PC-3 (cell line): ENCODE results near the gene TEAD1. TPM values are rescaled to one million over a fixed set of nuclear protein-coding genes. Genes with fewer than 3 reads are reported as not detected.
A peak's percentile ranks its signal among the peaks of the same experiment; 100 is the strongest.

ENCODE experiments used
- ATAC-seq: fragments of 200-7000 bp; cut with Tn5 transposase; 2 replicates; pipeline ENCODE4 v1.9.1; 2020; ENCODE audit warnings: mild to moderate bottlenecking, moderate library complexity
- BruUV-seq: library from RNA; stranded (reverse); fragments of 400-500 nt; replicated peaks from 2 replicates; lab custom pipeline; 2021; lab: Mats Ljungman, UMichigan
- CTCF ChIA-PET: fragments of 300-600 bp; sonication (Branson Sonifier 250); formaldehyde crosslinking; loops from one replicate; lab custom pipeline; 2022; ENCODE audit warnings: antibody characterized with exemption; lab: Charles Lee
- POLR2A ChIA-PET: fragments of 300-600 bp; sonication (Branson Sonifier 250); formaldehyde crosslinking; loops from one replicate; lab custom pipeline; 2022; ENCODE audit warnings: antibody characterized with exemption; ENCODE audit not compliant: unreplicated experiment; lab: Charles Lee
- DNase-seq: peaks from one replicate; pipeline ENCODE4 v3.0.0-alpha.2; 2015
- H2AFZ ChIP-seq: fragments of 300-600 bp; sonication (generic); 2 replicates; pipeline ENCODE4 v1.6.0; 2016; ENCODE audit warnings: antibody characterized with exemption, low read length
- H3F3A ChIP-seq: fragments of 300-600 bp; sonication (generic); one replicate; pipeline ENCODE4 v1.6.0; 2017; ENCODE audit warnings: antibody characterized with exemption, low read length, control low read depth, mild to moderate bottlenecking; ENCODE audit not compliant: unreplicated experiment
- H3K27ac ChIP-seq: fragments of 300-600 bp; sonication (generic); 2 replicates; pipeline ENCODE4 v1.5.1; 2016; ENCODE audit warnings: mild to moderate bottlenecking, low read length
- H3K27me3 ChIP-seq: fragments of 300-600 bp; sonication (generic); 2 replicates; pipeline ENCODE4 v1.6.1; 2016; ENCODE audit warnings: low read length, mixed read lengths
- H3K36me3 ChIP-seq: fragments of 300-600 bp; sonication (generic); 2 replicates; pipeline ENCODE4 v1.6.1; 2016; ENCODE audit warnings: low read depth, mixed run types, low read length, mixed read lengths
- H3K4me1 ChIP-seq: fragments of 300-600 bp; sonication (generic); 2 replicates; pipeline ENCODE4 v1.5.1; 2016; ENCODE audit warnings: low read length; ENCODE audit not compliant: insufficient read depth
- H3K4me2 ChIP-seq: fragments of 300-600 bp; sonication (generic); 2 replicates; pipeline ENCODE4 v1.6.0; 2016; ENCODE audit warnings: low read length
- H3K4me3 ChIP-seq: fragments of 300-600 bp; sonication (generic); 2 replicates; pipeline ENCODE4 v1.5.1; 2016; ENCODE audit warnings: mild to moderate bottlenecking, low read length, mixed read lengths
- H3K79me2 ChIP-seq: fragments of 300-600 bp; sonication (generic); 2 replicates; pipeline ENCODE4 v1.6.1; 2017; ENCODE audit warnings: low read length, mixed read lengths
- H3K9ac ChIP-seq: fragments of 300-600 bp; sonication (generic); 2 replicates; pipeline ENCODE4 v1.6.0; 2016; ENCODE audit warnings: mild to moderate bottlenecking, low read length
- H3K9me2 ChIP-seq: fragments of 300-600 bp; sonication (generic); replicated peaks from 2 replicates; pipeline ENCODE4 v1.6.1; 2016; ENCODE audit warnings: mixed run types, low read length, mixed read lengths
- H3K9me3 ChIP-seq: fragments of 300-600 bp; sonication (generic); 2 replicates; pipeline ENCODE4 v1.6.1; 2016; ENCODE audit warnings: low read length, mixed read lengths
- H4K20me1 ChIP-seq: fragments of 300-600 bp; sonication (generic); 2 replicates; pipeline ENCODE4 v1.6.1; 2016; ENCODE audit warnings: low read length, mixed read lengths
- EZH2 ChIP-seq: fragments of 300-600 bp; sonication (generic); IDR thresholded peaks from one replicate; pipeline ENCODE4 v1.6.1; 2017; ENCODE audit warnings: antibody characterized with exemption, mild to moderate bottlenecking, low read length; ENCODE audit not compliant: unreplicated experiment
- EZH2phosphoT487 ChIP-seq: fragments of 300-600 bp; sonication (generic); IDR thresholded peaks from 2 replicates; pipeline ENCODE4 v1.6.1; 2018; ENCODE audit warnings: mild to moderate bottlenecking, antibody characterized with exemption, low read length, borderline replicate concordance
- intact Hi-C: fragments of 100-400 bp; cut with micrococcal nuclease; formaldehyde crosslinking; loops from 2 replicates; pipeline ENCODE4 v1.9.0; 2023
- total RNA-seq: library from RNA; depleted of rRNA; stranded (reverse); fragments of >200 nt; gene quantifications from 2 replicates; pipeline ENCODE4 v1.2.3, GENCODE V29; 2014
- TF ChIP-seq, protein P1 (sequence below): fragments of 300-600 bp; sonication (generic); conservative IDR thresholded peaks from 2 replicates; pipeline ENCODE4 v1.5.1; 2017; ENCODE audit warnings: antibody characterized with exemption, low read depth, mild to moderate bottlenecking, low read length

The TEAD1 gene
- total RNA-seq, 1 experiment from 2014 or later = 70.2 TPM

GRCh38 chr11:12979928-12980689 lies 305.9 kb downstream of the TEAD1 start:
- ATAC-seq = peak; percentile 65
- peak; percentile 24 for DNase-seq
- POLR2A ChIA-PET = interaction anchor here (0.6 kb wide), 1 partner anchor 298 kb away, joined by 11 read pairs; no protein-coding TSS in a partner anchor
- Histone ChIP-seq H3K9ac (no peak overlapping the region), H3K9me3 (no peaks in the 10 kb centered on the region), H3K36me3 (no peaks in the 10 kb centered on the region), H4K20me1 (no peaks in the 10 kb centered on the region), H3K27ac (no peak overlapping the region), H3K4me3 (no peak overlapping the region), H3K27me3 (no peaks in the 10 kb centered on the region), H3K9me2 (0 out of 2 replicates have a peak, but pooled peaks cover under 1% of the 10 kb centered on the region), H2AFZ (0 out of 2 replicates have a peak overlapping the region, but pooled peaks have one; percentile 48), H3F3A (no peaks in the 10 kb centered on the region), H3K4me1 (peaks cover 5% of the 10 kb centered on the region; the same call in 1 of the 2 replicates), H3K79me2 (no peaks in the 10 kb centered on the region), H3K4me2 (peak overlapping the region; percentile 56; the same call in 1 of the 2 replicates)
- TF ChIP-seq EZH2 (no peak), EZH2phosphoT487 (no peak)
- TF ChIP-seq, protein P1, sequence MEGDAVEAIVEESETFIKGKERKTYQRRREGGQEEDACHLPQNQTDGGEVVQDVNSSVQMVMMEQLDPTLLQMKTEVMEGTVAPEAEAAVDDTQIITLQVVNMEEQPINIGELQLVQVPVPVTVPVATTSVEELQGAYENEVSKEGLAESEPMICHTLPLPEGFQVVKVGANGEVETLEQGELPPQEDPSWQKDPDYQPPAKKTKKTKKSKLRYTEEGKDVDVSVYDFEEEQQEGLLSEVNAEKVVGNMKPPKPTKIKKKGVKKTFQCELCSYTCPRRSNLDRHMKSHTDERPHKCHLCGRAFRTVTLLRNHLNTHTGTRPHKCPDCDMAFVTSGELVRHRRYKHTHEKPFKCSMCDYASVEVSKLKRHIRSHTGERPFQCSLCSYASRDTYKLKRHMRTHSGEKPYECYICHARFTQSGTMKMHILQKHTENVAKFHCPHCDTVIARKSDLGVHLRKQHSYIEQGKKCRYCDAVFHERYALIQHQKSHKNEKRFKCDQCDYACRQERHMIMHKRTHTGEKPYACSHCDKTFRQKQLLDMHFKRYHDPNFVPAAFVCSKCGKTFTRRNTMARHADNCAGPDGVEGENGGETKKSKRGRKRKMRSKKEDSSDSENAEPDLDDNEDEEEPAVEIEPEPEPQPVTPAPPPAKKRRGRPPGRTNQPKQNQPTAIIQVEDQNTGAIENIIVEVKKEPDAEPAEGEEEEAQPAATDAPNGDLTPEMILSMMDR = no peak
- intact Hi-C loops = no loop called here
- BruUV-seq = no TSS peak
- CTCF ChIA-PET = interaction anchor here (0.5 kb wide), 1 partner anchor 377 kb away, joined by 3 read pairs; no protein-coding TSS in a partner anchor

DNA sequence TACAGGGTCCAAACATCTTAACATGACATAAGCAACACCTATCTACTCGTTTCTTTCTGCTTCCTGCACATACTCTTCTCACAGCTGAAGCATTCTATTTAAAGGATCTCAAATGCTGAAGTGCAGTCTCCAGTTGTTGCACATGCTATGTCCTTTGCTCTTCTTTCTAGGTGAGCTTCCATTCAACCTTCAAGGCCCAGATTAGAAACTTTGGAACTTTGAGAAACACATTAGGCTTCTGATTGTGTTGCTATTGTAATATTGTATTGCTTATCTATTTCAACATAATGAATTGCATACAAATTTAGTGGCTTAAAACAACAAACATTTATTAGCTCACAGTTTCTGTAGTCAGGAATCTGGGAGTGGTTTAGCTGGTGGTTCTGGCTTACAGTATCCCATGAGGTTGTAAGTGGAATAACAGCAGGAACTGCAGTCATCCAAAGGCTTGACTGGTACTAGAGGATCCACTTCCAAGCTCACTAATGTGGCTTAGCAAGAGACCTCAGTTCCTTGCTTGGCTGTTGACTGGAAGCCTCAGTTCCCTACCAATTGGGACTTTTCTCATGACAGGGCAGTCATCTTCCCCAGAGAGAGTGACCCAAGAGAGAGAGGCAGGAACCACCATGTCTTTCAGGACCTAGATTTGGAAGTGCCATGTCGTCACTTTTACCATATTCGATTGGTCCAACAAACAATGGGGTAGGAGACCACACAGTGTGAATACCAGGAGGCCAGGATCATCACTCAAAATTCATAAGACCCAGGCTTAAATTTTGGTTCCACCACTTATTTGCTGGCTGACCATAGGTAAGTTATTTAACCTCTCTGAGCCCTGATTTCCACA lies 307.7 kb downstream of the TEAD1 start:
- H4K20me1 ChIP-seq = no peaks in the 10 kb centered on the region
- H3K4me3 ChIP-seq = no peak overlapping the region
- no peaks in the 10 kb centered on the region for H3K9me2 ChIP-seq
- no peak for DNase-seq
- POLR2A ChIA-PET = no interaction called here
- no peaks in the 10 kb centered on the region for H3K79me2 ChIP-seq
- H2AFZ ChIP-seq = no peak overlapping the region
- peaks cover 5% of the 10 kb centered on the region; the same call in 1 of the 2 replicates for H3K4me1 ChIP-seq
- no peak overlapping the region for H3K9ac ChIP-seq
- intact Hi-C loops = no loop called here
- CTCF ChIA-PET = no interaction called here
- no peak overlapping the region for H3K4me2 ChIP-seq
- no peaks in the 10 kb centered on the region for H3K36me3 ChIP-seq
- H3F3A ChIP-seq = no peaks in the 10 kb centered on the region
- H3K9me3 ChIP-seq = no peaks in the 10 kb centered on the region
- no peak for ATAC-seq
- TF ChIP-seq EZH2phosphoT487 (no peak), EZH2 (no peak)
- TF ChIP-seq, protein P1 = no peak
- no peak overlapping the region for H3K27ac ChIP-seq
- BruUV-seq = no TSS peak
- no peaks in the 10 kb centered on the region for H3K27me3 ChIP-seq
